Measurements from ENCODE around the gene PUM1.

The PUM1 gene

GRCh38 chr1:30891227-30891552 lies 174.3 kb downstream of the PUM1 start:
- TF ChIP-seq, protein P1, sequence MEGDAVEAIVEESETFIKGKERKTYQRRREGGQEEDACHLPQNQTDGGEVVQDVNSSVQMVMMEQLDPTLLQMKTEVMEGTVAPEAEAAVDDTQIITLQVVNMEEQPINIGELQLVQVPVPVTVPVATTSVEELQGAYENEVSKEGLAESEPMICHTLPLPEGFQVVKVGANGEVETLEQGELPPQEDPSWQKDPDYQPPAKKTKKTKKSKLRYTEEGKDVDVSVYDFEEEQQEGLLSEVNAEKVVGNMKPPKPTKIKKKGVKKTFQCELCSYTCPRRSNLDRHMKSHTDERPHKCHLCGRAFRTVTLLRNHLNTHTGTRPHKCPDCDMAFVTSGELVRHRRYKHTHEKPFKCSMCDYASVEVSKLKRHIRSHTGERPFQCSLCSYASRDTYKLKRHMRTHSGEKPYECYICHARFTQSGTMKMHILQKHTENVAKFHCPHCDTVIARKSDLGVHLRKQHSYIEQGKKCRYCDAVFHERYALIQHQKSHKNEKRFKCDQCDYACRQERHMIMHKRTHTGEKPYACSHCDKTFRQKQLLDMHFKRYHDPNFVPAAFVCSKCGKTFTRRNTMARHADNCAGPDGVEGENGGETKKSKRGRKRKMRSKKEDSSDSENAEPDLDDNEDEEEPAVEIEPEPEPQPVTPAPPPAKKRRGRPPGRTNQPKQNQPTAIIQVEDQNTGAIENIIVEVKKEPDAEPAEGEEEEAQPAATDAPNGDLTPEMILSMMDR (conservative IDR thresholded peaks at IDR 0.05; ENCODE audit: low read depth, low read length): no peak
- DNase-seq (ENCODE audit: low read depth): no peak
- no peak overlapping the region for H3K4me3 ChIP-seq (ENCODE audit: low read length)

- DNase-seq (ENCODE audit: low read depth): no peak
- no peak overlapping the region for H3K4me3 ChIP-seq (ENCODE audit: low read length)
- TF ChIP-seq, protein P1 (conservative IDR thresholded peaks at IDR 0.05; ENCODE audit: low read depth, low read length): no peak
Observed at GRCh38 chr1:30890502-30891226, 174.9 kb downstream of the PUM1 start.

DNA sequence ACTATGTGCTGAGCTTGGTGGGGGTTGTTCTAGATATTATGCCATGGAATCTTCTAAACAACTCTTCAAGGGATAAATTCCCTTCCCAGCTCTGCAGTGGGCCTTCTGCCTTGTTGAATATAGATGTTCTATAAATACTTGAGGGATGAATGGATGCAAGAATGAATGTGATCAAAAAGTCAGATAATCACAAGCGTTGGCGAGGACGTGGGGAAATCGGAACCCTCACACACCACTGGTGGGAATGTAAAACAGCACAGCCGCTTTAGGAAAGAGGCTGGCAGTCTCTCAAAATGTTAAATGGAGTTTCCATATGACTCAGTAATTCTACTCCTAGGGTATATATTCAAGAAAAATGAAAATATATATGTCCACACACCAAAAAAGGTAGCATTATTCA lies 176.0 kb downstream of the PUM1 start:
- TF ChIP-seq, protein P1 (conservative IDR thresholded peaks at IDR 0.05; ENCODE audit: low read depth, low read length): no peak
- no peak for DNase-seq (ENCODE audit: low read depth)

DNA sequence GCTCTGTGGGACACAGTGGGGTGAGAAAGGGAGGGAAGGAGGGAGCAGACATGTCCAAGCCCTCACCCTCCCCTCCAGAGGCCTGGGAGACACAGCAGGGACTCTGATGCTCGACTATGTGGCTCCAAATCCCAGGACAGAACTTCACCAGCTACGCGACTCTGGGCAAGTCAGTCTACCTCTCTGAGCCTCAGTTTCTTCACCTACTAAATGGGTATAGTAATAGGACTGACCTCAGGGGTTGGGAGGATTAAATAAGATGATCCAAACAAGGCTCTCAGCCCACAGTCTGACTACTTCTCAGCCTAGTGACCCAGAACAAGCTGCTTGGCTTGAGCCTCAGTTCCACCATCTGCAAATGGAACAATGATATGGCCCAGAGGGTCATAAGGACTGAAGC lies 176.5 kb downstream of the PUM1 start:
- H3K4me3 ChIP-seq (ENCODE audit: low read length): no peak overlapping the region
- DNase-seq (ENCODE audit: low read depth): no peak
- TF ChIP-seq, protein P1 (conservative IDR thresholded peaks at IDR 0.05; ENCODE audit: low read depth, low read length): no peak

More for the DNA sequence above, 176.0 kb downstream of the PUM1 start:
- no peak overlapping the region for H3K4me3 ChIP-seq (ENCODE audit: low read length)

DNA sequence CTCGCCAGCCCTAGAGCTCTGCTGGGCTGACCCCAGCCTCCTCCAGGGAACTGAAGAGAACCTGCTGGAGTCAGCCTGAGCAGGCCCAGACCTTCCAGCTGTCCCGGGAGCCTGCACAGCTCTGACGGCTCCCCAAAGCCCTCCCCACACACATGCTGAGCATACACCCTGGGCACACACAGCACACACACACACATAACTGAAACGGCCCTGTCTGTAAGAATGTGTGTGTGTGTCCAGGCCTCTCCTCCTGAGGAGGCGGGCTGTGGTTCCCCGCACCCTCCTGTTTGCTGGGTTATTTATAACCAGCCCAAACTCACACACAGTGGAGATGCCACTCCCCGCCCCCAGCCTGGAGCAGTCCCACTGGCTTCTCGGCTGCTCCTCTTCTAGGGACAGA lies 177.1 kb downstream of the PUM1 start:
- peak; percentile 39 for DNase-seq (ENCODE audit: low read depth)
- H3K4me3 ChIP-seq (ENCODE audit: low read length): no peak overlapping the region
- TF ChIP-seq, protein P1 (conservative IDR thresholded peaks at IDR 0.05; ENCODE audit: low read depth, low read length): no peak

- H3K4me3 ChIP-seq (ENCODE audit: low read length): no peak overlapping the region
- TF ChIP-seq, protein P1 (conservative IDR thresholded peaks at IDR 0.05; ENCODE audit: low read depth, low read length): no peak
- DNase-seq (ENCODE audit: low read depth): no peak
Observed at GRCh38 chr1:30887485-30888315, 177.8 kb downstream of the PUM1 start.
